GM18519 (cell line): ENCODE results near the gene PRTFDC1.
A peak's percentile ranks its signal among the peaks of the same experiment; 100 is the strongest.
"Not testable (repeated sequence)": the region's sequence is repeated elsewhere in the genome, so short reads cannot be mapped to it uniquely, and the experiment has no call there.

ENCODE experiments used
- ATAC-seq: cut with Tn5 transposase; IDR thresholded peaks from one replicate; pipeline ENCODE4 v1.9.1; 2021; ENCODE audit warnings: mild to moderate bottlenecking, moderate library complexity; ENCODE audit not compliant: unreplicated experiment, low FRiP score

Gene PRTFDC1

DNA sequence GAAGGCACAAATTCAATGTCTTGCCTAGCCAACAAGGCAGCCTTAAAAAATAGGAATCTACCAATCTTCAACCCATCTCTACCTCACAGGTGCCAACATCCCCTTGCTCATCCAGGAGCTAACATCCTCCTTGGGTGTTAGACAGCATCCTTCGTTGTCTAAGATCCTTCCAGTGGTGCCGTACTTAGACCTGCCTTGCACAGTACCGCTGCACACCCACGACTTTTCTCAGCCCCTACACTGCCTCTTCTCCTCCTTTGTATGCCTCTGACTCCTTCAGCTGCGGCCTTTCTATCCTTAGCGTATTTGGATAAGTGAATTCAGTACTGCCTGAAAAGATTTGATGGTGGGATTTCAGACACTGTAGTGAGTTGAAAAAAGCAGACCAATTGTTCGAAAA is 15.9 kb upstream of the PRTFDC1 start:
- ATAC-seq: no peak

DNA sequence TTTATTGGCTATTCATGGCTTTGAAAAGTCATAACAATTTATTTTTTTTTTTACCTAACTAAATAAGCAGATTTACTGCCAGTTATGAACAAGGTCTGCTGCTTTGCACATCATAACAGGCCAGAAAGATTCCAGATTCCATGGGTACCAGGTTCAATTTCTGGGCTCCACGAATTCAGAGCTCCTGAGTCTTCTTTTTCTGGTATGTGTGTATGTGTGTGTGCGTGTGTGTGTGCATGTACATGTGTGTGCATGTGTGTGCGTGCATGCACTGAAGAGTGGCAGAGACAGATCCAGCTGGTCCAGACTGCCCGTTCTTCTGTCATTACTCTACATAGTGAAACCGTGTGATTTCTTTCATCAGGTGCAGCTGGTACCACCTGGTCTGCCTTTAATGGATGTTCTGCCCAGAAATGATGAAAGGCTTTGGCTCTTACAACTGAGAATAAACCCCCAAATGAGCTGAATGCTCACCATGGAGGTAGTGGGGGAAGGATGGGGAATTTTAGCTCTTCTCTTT is 14.6 kb upstream of the PRTFDC1 start:
- ATAC-seq: no peak

- no peak for ATAC-seq
These were observed 12.6 kb upstream of the PRTFDC1 start for GRCh38 chr10:24965051-24965450.

- no peak for ATAC-seq
These were observed 11.2 kb upstream of the PRTFDC1 start for GRCh38 chr10:24963521-24964041.

GRCh38 chr10:24962995-24963394 is 10.6 kb upstream of the PRTFDC1 start:
- ATAC-seq: no peak

GRCh38 chr10:24961582-24961981 is 9.2 kb upstream of the PRTFDC1 start:
- no peak for ATAC-seq

DNA sequence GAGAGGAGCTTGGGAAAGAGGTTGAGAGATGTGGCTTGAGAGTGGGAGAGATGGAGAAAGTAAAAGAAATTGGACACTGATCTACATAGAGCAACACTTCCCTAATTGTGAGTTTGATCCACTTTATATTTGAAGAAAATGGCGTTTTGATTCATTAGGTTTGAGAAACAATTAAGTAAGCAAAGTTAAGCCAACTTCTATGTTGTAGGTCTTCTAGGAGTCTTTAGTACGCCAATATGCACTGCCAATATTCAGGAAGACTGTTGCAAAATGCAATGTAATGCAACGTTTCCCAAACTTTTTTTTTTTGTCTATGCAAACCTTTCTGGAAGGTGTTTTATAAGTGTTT is 7.0 kb upstream of the PRTFDC1 start:
- no peak for ATAC-seq

DNA sequence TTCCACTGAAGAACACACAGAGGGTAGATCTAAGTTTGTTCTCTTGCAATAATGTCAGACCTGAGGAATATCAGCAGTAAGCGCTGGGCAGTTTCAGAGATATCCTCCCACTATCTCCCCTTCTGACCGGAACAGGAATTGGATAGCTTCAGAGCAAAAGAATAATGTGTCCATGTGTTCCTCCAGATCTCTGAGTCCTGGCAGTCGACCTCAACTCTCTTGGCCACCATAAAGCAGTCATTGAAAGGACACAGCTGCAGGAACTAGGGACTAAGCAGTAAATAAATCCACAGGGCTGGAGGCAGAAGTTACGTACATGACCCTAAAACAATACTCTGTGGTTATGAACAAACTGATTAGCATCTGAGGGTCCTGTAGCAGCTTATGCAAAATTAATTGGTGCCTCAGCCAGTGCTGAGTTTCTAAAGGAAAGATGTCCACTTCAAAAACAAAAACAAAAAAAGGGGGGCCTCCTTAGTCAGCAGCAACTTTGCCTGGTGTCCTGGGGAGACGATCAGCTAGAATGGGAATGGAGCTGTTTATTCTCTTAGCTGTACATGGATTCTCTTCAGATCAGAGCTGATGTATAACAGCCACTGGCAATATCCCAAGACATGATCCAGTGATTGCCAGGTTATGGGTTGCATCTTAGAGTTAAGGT is 6.4 kb upstream of the PRTFDC1 start:
- no peak for ATAC-seq

DNA sequence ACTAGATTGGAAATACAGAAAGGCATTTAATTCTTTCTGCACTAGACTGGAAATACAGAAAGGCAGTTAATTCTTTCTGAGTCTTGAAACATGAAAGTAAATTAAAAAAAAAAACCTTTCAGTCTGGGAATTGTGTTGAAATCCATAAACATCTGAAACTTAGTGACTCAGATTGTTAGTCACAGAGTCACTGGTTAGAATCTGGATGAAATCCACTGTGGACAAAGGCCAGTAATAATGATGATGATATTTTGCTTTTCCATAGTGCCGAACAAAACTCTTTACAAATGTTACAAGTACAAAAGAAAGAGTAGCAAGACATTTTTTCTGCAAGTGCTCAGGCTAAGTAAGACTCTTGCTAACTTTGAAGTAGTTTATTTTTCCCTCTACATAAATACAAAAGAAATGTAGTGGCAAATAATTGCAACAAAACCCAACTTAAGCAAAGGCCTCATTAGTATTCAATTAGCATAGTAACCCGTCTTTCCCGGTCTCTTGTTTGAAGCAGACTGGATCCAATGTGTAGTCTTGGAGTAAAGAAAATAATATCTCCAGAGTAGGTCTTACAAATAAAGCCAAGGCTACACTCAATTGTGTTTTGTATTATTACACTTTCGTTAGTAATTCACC is 5.8 kb upstream of the PRTFDC1 start:
- ATAC-seq: no peak

DNA sequence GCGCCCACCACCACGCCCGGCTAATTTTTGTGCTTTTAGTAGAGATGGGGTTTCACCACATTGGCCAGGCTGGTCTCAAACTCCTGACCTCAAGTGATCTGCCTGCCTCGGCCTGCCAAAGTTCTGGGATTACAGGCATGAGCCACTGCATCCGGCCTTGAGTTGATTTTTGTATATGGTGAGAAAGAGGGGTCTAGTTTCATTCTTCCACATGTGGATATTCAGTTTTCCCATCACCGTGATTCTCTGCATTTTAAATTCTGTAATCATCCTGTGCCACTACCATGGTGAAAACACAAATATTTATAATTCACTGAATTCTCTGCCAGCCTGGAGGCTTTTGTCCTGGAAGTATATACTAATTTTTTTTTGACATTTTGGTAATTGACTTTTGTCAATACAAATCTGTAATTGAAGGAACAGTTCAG is 5.2 kb upstream of the PRTFDC1 start:
- not testable (repeated sequence) for ATAC-seq

DNA sequence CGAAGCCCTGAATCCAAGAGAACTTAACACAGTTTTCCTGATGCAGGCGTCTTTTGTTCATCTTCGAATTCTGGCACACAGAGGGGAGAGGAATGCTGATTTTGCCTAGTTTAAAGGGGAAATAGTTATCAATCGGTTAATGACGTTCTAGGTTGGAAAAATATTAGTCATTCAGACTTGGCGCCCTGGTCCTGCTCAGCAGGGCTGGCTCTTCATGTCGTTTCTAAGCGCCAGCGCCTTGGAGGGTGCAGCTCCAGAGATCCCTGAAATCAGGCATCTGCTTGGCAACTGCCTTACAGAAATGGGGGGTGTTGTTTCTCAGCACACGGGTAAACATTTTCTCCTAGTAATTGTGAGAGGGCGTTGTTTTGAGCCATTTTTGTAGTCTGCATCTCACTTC is 1.3 kb upstream of the PRTFDC1 start:
- ATAC-seq: no peak

DNA sequence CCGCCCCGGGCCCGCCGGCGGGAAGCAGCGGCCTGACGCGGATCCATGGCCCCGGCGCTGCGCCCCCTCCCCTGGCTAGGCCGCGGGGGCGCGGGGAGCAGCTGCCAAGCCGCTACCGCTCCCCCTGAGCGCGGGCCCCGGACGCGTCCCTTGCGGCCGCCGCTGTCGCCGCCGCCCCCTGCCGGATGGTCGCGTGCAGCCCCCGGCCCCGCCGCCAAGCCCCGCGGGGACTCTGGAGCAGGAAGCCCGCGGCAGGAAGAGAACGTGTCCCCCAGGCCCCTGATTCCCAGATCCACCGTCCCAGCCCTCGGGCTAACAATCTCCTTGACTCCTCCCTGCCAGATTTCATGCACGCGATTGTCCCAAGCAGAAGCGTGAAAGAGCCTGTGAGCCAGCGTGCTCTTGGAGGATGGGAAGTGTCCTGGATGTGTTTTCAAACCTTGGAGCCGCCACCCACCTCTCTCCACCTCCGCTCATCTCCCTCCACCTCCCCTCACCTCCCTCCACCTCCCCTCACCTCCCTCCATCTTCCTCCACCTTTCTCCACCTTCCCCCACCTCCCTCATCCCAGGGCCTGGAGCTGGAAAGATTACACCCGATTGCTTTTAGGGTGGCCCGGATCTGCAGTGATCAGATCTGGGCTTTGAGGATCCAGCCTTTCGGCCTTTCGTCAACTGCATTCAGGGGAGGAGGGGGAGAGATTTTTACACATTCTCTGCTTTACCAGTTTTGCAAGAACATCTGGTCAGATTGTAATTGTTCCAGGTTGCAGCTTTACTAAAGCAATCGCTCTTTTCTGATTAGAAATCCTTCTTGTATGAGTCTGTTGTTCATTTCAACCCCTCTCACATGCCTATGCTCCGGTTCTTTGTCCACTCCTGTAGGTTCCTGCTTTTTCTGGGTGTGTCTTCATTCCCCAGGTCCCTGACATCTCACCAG is 570 bp upstream of the PRTFDC1 start:
- no peak for ATAC-seq

- ATAC-seq: no peak
These were observed 934 bp downstream of the PRTFDC1 start for GRCh38 chr10:24951201-24952142.

- no peak for ATAC-seq
These were observed 2.0 kb downstream of the PRTFDC1 start for GRCh38 chr10:24950439-24950838.

GRCh38 chr10:24949616-24950015 is 2.8 kb downstream of the PRTFDC1 start:
- no peak for ATAC-seq

- ATAC-seq: peak; percentile 81
These were observed 4.9 kb downstream of the PRTFDC1 start for GRCh38 chr10:24947304-24948097.

GRCh38 chr10:24944512-24945255 is 7.7 kb downstream of the PRTFDC1 start:
- ATAC-seq: no peak

GRCh38 chr10:24938525-24938924 is 13.9 kb downstream of the PRTFDC1 start:
- ATAC-seq: no peak
